BE2C (cell line): ENCODE measurements around the gene SLC16A7.

ENCODE experiments used
- DNase-seq: peaks from one replicate; pipeline ENCODE4 v3.0.0-alpha.2; 2020
- H3K27me3 ChIP-seq: fragments of 250-450 bp; sonication (Bioruptor Pico); 2 replicates; pipeline ENCODE4 v1.5.1; 2020; ENCODE audit warnings: mild to moderate bottlenecking
- H3K36me3 ChIP-seq: fragments of 250-450 bp; sonication (Bioruptor Pico); 2 replicates; pipeline ENCODE4 v1.5.1; 2020; ENCODE audit warnings: mild to moderate bottlenecking
- H3K4me1 ChIP-seq: fragments of 250-450 bp; sonication (Bioruptor Pico); 2 replicates; pipeline ENCODE4 v1.5.1; 2020
- H3K4me3 ChIP-seq: 2 replicates; pipeline ENCODE4 v1.5.1; 2011; ENCODE audit warnings: low read depth, low read length
- H3K9me3 ChIP-seq: fragments of 250-450 bp; sonication (Bioruptor Pico); 2 replicates; pipeline ENCODE4 v1.5.1; 2020
- CTCF ChIP-seq: IDR thresholded peaks from 2 replicates; pipeline ENCODE4 v1.5.1; 2012; ENCODE audit warnings: mild to moderate bottlenecking, low read depth, low read length

SLC16A7 gene

GRCh38 chr12:59708064-59708463 is 112.2 kb downstream of the SLC16A7 start:
- H3K36me3 ChIP-seq: no peaks in the 10 kb centered on the region
- no peak for TF ChIP-seq CTCF
- no peak overlapping the region for H3K4me3 ChIP-seq
- no peaks in the 10 kb centered on the region for H3K9me3 ChIP-seq
- 0 out of 2 replicates have a peak, but pooled peaks cover 3% of the 10 kb centered on the region for H3K4me1 ChIP-seq
- DNase-seq: no peak
- no peaks in the 10 kb centered on the region for H3K27me3 ChIP-seq

- Histone ChIP-seq H3K4me3 (no peak overlapping the region), H3K36me3 (no peaks in the 10 kb centered on the region), H3K4me1 (0 out of 2 replicates have a peak, but pooled peaks cover 3% of the 10 kb centered on the region), H3K27me3 (no peaks in the 10 kb centered on the region), H3K9me3 (no peaks in the 10 kb centered on the region)
- DNase-seq: no peak
- TF ChIP-seq CTCF: no peak
Observed at GRCh38 chr12:59708484-59708883, 112.7 kb downstream of the SLC16A7 start.

GRCh38 chr12:59710004-59710628 is 114.3 kb downstream of the SLC16A7 start:
- 0 out of 2 replicates have a peak, but pooled peaks cover 3% of the 10 kb centered on the region for H3K4me1 ChIP-seq
- TF ChIP-seq CTCF: no peak
- no peaks in the 10 kb centered on the region for H3K36me3 ChIP-seq
- no peak overlapping the region for H3K4me3 ChIP-seq
- no peak for DNase-seq
- no peaks in the 10 kb centered on the region for H3K27me3 ChIP-seq
- no peaks in the 10 kb centered on the region for H3K9me3 ChIP-seq

- H3K36me3 ChIP-seq: no peaks in the 10 kb centered on the region
- H3K4me1 ChIP-seq: 0 out of 2 replicates have a peak, but pooled peaks cover 3% of the 10 kb centered on the region
- no peak for TF ChIP-seq CTCF
- no peaks in the 10 kb centered on the region for H3K9me3 ChIP-seq
- H3K27me3 ChIP-seq: no peaks in the 10 kb centered on the region
- no peak for DNase-seq
- no peak overlapping the region for H3K4me3 ChIP-seq
Observed at GRCh38 chr12:59710964-59711363, 115.1 kb downstream of the SLC16A7 start.

GRCh38 chr12:59715434-59715833 is 119.6 kb downstream of the SLC16A7 start:
- no peaks in the 10 kb centered on the region for H3K36me3 ChIP-seq
- no peak for DNase-seq
- H3K27me3 ChIP-seq: no peaks in the 10 kb centered on the region
- no peak overlapping the region for H3K4me3 ChIP-seq
- no peak for TF ChIP-seq CTCF
- H3K4me1 ChIP-seq: no peaks in the 10 kb centered on the region
- H3K9me3 ChIP-seq: no peaks in the 10 kb centered on the region

- no peaks in the 10 kb centered on the region for H3K27me3 ChIP-seq
- H3K36me3 ChIP-seq: no peaks in the 10 kb centered on the region
- no peak overlapping the region for H3K4me3 ChIP-seq
- DNase-seq: no peak
- TF ChIP-seq CTCF: no peak
- H3K4me1 ChIP-seq: no peaks in the 10 kb centered on the region
- H3K9me3 ChIP-seq: no peaks in the 10 kb centered on the region
Observed at GRCh38 chr12:59716043-59716442, 120.2 kb downstream of the SLC16A7 start.
